HG02870 (cell line): ENCODE results near the gene STN1.

Experiments
- ATAC-seq: cut with Tn5 transposase; IDR thresholded peaks from one replicate; pipeline ENCODE4 v1.9.1; 2021; ENCODE audit warnings: mild to moderate bottlenecking, moderate library complexity; ENCODE audit not compliant: unreplicated experiment

Gene STN1

GRCh38 chr10:103895411-103896186, 22.4 kb downstream of the STN1 start:
- no peak for ATAC-seq

GRCh38 chr10:103894441-103894864, 23.5 kb downstream of the STN1 start:
- ATAC-seq, result no peak

GRCh38 chr10:103893817-103894216, 24.2 kb downstream of the STN1 start:
- ATAC-seq, result no peak

GRCh38 chr10:103892181-103892580, 25.8 kb downstream of the STN1 start:
- no peak for ATAC-seq

- no peak for ATAC-seq
Observed at GRCh38 chr10:103890688-103891087, 27.3 kb downstream of the STN1 start.

- ATAC-seq, result no peak
Observed at GRCh38 chr10:103890194-103890658, 27.8 kb downstream of the STN1 start.

- no peak for ATAC-seq
Observed at GRCh38 chr10:103889121-103889720, 28.8 kb downstream of the STN1 start.

- peak; percentile 66 for ATAC-seq
Observed at GRCh38 chr10:103888113-103888841, 29.7 kb downstream of the STN1 start.

GRCh38 chr10:103885617-103886016, 32.4 kb downstream of the STN1 start:
- no peak for ATAC-seq

GRCh38 chr10:103884681-103885139, 33.3 kb downstream of the STN1 start:
- no peak for ATAC-seq

GRCh38 chr10:103882285-103883007, 35.5 kb downstream of the STN1 start:
- no peak for ATAC-seq

- ATAC-seq, result no peak
Observed at GRCh38 chr10:103881416-103882284, 36.3 kb downstream of the STN1 start.

GRCh38 chr10:103879831-103880230, 38.2 kb downstream of the STN1 start:
- ATAC-seq, result no peak

- ATAC-seq, result no peak
Observed at GRCh38 chr10:103879409-103879808, 38.6 kb downstream of the STN1 start.

GRCh38 chr10:103877861-103878260, 40.1 kb downstream of the STN1 start:
- ATAC-seq, result no peak

- ATAC-seq, result no peak
Observed at GRCh38 chr10:103876155-103876554, 41.8 kb downstream of the STN1 start.

- ATAC-seq, result no peak
Observed at GRCh38 chr10:103874730-103875129, 43.3 kb downstream of the STN1 start.

GRCh38 chr10:103872137-103872931, 45.6 kb downstream of the STN1 start:
- no peak for ATAC-seq

- no peak for ATAC-seq
Observed at GRCh38 chr10:103871006-103871405, 47.0 kb downstream of the STN1 start.
